Ascending aorta (tissue), 2 donors: ENCODE data around the gene KAZN. TPM values are rescaled to one million over a fixed set of nuclear protein-coding genes. Genes with fewer than 3 reads are reported as not detected.

Source experiments
- DNase-seq, 2 donors: peaks; one replicate each; pipeline ENCODE4 v3.0.0-alpha.2; 2019; ENCODE audit warnings: low spot score in 2 of 2
- H3K27ac ChIP-seq, 2 donors: fragments of 200-600 bp; sonication (generic); one replicate each; pipeline ENCODE4 v1.5.1; 2016 to 2017; ENCODE audit warnings: mild to moderate bottlenecking in 1 of 2
- H3K27me3 ChIP-seq: fragments of 200-600 bp; sonication (generic); one replicate; pipeline ENCODE4 v1.5.1; 2017
- H3K36me3 ChIP-seq, 2 donors: fragments of 200-600 bp; sonication (generic); one replicate each; pipeline ENCODE4 v1.5.1; 2016
- H3K4me1 ChIP-seq, 2 donors: fragments of 200-600 bp; sonication (generic); one replicate each; pipeline ENCODE4 v1.5.1; 2016 to 2017; ENCODE audit warnings: mild to moderate bottlenecking in 1 of 2
- H3K4me3 ChIP-seq, 2 donors: fragments of 200-600 bp; sonication (generic); one replicate each; pipeline ENCODE4 v1.5.1; 2016 to 2017; ENCODE audit warnings: mild to moderate bottlenecking in 1 of 2
- H3K9me3 ChIP-seq, 2 donors: fragments of 200-600 bp; sonication (generic); one replicate each; pipeline ENCODE4 v1.5.1; 2016
- intact Hi-C: fragments of 100-400 bp; cut with DNase I; formaldehyde crosslinking; loops from one replicate; pipeline ENCODE4 v1.15.1; 2023
- total RNA-seq: library from RNA; depleted of rRNA; stranded (reverse); fragments of >200 nt; gene quantifications from one replicate; pipeline ENCODE4 v1.1.0, GENCODE V29; 2016
- TF ChIP-seq, protein P1 (sequence below), 3 experiments: fragments of 200-600 bp in 2 of 3; fragments of 450-650 bp in 1 of 3; sonication (generic) in 2 of 3; IDR thresholded peaks; one replicate each; pipeline ENCODE4 v1.5.1; 2016 to 2019; ENCODE audit warnings: antibody characterized with exemption in 3 of 3, mild to moderate bottlenecking in 1 of 3, moderate library complexity in 1 of 3

Gene KAZN
- total RNA-seq, 1 donor from 2014 or later: 58.5 TPM

GRCh38 chr1:15075175-15075574, 476.7 kb downstream of the KAZN start:
- Histone ChIP-seq H3K4me3 (no peak overlapping the region), H3K36me3 (no peaks in the 10 kb centered on the region), H3K9me3 (no peaks in the 10 kb centered on the region), H3K27me3 (no peaks in the 10 kb centered on the region), H3K4me1 (no peaks in the 10 kb centered on the region), H3K27ac (no peak overlapping the region)
- TF ChIP-seq, protein P1, sequence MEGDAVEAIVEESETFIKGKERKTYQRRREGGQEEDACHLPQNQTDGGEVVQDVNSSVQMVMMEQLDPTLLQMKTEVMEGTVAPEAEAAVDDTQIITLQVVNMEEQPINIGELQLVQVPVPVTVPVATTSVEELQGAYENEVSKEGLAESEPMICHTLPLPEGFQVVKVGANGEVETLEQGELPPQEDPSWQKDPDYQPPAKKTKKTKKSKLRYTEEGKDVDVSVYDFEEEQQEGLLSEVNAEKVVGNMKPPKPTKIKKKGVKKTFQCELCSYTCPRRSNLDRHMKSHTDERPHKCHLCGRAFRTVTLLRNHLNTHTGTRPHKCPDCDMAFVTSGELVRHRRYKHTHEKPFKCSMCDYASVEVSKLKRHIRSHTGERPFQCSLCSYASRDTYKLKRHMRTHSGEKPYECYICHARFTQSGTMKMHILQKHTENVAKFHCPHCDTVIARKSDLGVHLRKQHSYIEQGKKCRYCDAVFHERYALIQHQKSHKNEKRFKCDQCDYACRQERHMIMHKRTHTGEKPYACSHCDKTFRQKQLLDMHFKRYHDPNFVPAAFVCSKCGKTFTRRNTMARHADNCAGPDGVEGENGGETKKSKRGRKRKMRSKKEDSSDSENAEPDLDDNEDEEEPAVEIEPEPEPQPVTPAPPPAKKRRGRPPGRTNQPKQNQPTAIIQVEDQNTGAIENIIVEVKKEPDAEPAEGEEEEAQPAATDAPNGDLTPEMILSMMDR (IDR thresholded peaks at IDR 0.05): no peak
- DNase-seq: no peak
- intact Hi-C loops: no loop called here

DNA sequence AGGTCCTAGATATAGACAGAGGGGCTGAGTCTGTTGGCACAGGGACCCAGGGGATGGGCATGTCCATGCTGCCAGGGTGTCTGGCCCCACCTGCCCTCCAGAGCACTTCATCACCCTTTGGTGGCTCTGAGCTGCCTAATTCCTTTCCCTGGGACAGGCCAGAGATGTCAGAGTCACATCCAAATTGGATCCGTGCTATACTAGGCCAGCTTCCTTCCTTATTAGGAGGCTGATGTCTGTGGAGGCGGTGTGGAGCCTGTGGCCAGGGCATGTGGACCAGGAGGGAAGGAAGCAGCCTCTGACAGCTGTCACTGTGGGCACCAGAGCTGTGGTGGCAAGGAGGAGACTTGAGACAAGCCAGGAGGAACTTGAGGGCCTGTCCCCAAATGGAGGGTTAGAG, 477.3 kb downstream of the KAZN start:
- Histone ChIP-seq H3K27ac (no peak overlapping the region), H3K36me3 (no peaks in the 10 kb centered on the region), H3K4me3 (no peak overlapping the region), H3K9me3 (no peaks in the 10 kb centered on the region), H3K27me3 (no peaks in the 10 kb centered on the region), H3K4me1 (no peaks in the 10 kb centered on the region)
- DNase-seq: no peak
- TF ChIP-seq, protein P1 (IDR thresholded peaks at IDR 0.05): no peak
- intact Hi-C loops: no loop called here

DNA sequence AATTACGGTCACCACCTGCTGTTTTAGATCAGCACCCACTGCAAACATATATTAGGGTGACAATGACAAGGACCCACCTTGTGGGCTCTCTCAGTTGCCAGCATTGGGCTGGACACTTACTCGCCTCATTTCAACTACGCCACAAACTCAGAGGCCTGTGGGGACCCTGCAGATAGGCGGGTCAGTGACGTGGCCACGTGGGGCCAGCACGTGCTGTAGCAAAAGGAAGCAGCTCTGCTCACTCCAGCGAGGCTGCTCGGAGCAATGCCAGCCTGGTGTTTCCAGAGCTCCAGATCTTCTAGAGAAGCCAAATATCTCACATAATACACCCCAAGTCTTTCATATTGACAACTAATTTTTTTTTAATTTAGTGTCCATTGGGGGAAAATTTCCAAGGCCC, 478.3 kb downstream of the KAZN start:
- H3K27me3 ChIP-seq: no peaks in the 10 kb centered on the region
- no peaks in the 10 kb centered on the region for H3K36me3 ChIP-seq
- TF ChIP-seq, protein P1 (IDR thresholded peaks at IDR 0.05): no peak
- no peak for DNase-seq
- intact Hi-C loops: no loop called here
- no peak overlapping the region for H3K27ac ChIP-seq
- H3K4me1 ChIP-seq: no peaks in the 10 kb centered on the region
- H3K4me3 ChIP-seq: no peak overlapping the region
- no peaks in the 10 kb centered on the region for H3K9me3 ChIP-seq

DNA sequence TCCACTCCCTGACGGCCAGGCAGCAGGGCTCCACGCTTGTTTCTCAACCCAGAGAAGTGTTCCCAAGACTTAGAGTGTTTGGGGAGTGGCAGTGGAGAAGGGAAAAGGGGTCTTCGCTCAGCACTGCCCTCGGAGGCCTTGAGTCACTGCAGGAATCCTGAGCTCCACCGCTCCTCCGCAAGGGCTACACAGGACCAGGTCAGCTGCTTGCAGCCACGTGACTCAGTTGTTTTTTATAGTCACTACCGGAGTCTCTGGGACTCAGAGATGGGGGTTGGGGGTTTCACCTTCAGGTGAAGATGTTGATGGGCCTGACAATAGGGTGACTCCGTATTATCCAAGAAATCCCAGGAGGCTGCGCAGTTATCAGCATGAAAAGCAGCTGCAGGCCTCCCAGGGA, 478.9 kb downstream of the KAZN start:
- no peak for DNase-seq
- no peaks in the 10 kb centered on the region for H3K9me3 ChIP-seq
- TF ChIP-seq, protein P1 (IDR thresholded peaks at IDR 0.05): no peak
- no peak overlapping the region for H3K27ac ChIP-seq
- H3K27me3 ChIP-seq: no peaks in the 10 kb centered on the region
- no peak overlapping the region for H3K4me3 ChIP-seq
- intact Hi-C loops: no loop called here
- H3K4me1 ChIP-seq: no peaks in the 10 kb centered on the region
- H3K36me3 ChIP-seq: no peaks in the 10 kb centered on the region

- H3K36me3 ChIP-seq: no peaks in the 10 kb centered on the region
- H3K27ac ChIP-seq: no peak overlapping the region
- no peaks in the 10 kb centered on the region for H3K27me3 ChIP-seq
- TF ChIP-seq, protein P1 (IDR thresholded peaks at IDR 0.05): no peak
- intact Hi-C loops: no loop called here
- no peak overlapping the region for H3K4me3 ChIP-seq
- DNase-seq: no peak
- no peaks in the 10 kb centered on the region for H3K4me1 ChIP-seq
- no peaks in the 10 kb centered on the region for H3K9me3 ChIP-seq
Observed at GRCh38 chr1:15080328-15081007, 482.0 kb downstream of the KAZN start.

GRCh38 chr1:15081102-15081501, 482.6 kb downstream of the KAZN start:
- H3K4me3 ChIP-seq: no peak overlapping the region
- intact Hi-C loops: no loop called here
- no peaks in the 10 kb centered on the region for H3K9me3 ChIP-seq
- H3K27me3 ChIP-seq: no peaks in the 10 kb centered on the region
- DNase-seq: no peak
- no peak overlapping the region for H3K27ac ChIP-seq
- H3K36me3 ChIP-seq: no peaks in the 10 kb centered on the region
- TF ChIP-seq, protein P1 (IDR thresholded peaks at IDR 0.05): no peak
- no peaks in the 10 kb centered on the region for H3K4me1 ChIP-seq
